Erythroblast (primary cell): Measurements from ENCODE around the gene GATC.
A peak's percentile ranks its signal among the peaks of the same experiment; 100 is the strongest.

Source experiments
- DNase-seq, 2 experiments: peaks; one replicate each; lab custom pipeline; 2025; lab: John Stamatoyannopoulos, UW
- GATA1 ChIP-seq: IDR thresholded peaks from 2 replicates; pipeline ENCODE4 v1.6.1; 2011; ENCODE audit warnings: low read depth, mild to moderate bottlenecking, control low read depth, low read length, moderate library complexity
- POLR2A ChIP-seq: IDR thresholded peaks from 2 replicates; pipeline ENCODE4 v1.6.1; 2011; ENCODE audit warnings: mild to moderate bottlenecking, low read length

Gene GATC

DNA sequence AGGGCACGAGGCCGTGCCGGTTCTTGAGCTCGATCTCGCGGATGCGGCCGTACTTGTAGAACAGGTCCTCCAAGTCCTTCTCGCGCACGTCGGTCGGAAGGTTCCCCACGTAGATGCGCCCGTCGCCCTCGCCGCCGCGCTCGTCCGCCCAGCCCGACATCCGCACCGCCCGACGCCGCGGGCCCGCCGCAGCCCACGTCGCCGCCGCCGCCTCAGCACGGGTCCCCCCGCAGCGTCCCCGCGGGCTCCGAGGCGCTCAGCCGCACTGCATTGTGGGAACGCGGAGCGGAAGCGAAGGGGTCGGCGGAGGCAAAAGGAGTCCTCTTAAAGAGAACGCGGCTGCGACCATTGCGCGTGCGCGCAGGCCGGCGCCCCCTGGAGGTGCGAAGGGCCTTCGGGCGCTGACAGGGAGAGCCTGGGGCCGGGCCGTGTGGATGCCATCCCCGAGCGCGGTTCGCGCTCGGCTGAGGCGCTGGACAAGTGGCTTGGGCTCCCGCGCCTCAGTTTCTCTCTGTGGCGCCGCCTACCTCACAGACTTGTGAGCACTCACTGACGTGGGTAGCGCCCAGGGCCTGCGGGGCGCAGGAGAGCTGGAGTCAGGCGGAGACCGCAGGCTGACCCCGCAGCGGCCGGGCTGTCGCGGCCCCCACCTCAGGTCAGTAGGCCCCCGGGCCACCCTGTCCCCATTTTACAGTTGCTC, 23.4 kb downstream of the GATC start, which contains the start of gene SRSF9:
Gene SRSF9, minus strand, starts transcription at position 299 of the 700 bp plus-strand sequence. Its CDS starts 139 bp downstream, at position 160.
- peak; percentile 98 to 99 for DNase-seq
- peak; percentile 88 for TF ChIP-seq POLR2A
- no peak for TF ChIP-seq GATA1

DNA sequence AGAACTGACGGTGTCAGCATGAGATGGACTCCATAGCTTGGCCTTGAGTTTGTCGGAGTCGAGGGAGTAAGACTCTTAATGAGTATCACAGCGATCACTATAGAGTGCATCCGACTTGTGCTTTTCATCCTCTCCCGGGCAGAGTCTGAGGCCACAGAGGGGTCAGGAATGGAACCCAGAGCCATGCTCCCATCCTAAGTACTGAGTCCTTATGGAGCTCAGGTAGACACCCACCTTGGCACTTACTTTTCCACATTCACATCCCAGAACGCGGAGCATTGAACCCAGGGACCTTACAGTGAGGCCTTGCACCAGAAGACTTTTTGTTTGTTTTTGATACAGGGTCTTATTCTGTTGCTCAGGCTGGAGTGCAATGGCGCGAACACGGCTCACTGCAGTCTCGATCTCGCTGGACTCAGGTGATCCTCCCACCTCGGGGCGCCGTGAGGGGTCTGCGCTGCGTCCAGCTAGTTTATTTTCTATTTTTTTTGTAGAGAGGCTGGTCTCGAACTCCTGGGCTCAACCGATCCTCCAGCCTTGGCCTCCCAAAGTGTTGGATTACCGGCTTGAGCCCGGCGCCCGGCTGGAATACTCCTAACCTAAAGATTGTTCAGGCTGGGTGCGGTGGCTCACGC, 24.0 kb downstream of the GATC start:
- DNase-seq: no peak
- TF ChIP-seq GATA1: no peak
- TF ChIP-seq POLR2A: no peak

DNA sequence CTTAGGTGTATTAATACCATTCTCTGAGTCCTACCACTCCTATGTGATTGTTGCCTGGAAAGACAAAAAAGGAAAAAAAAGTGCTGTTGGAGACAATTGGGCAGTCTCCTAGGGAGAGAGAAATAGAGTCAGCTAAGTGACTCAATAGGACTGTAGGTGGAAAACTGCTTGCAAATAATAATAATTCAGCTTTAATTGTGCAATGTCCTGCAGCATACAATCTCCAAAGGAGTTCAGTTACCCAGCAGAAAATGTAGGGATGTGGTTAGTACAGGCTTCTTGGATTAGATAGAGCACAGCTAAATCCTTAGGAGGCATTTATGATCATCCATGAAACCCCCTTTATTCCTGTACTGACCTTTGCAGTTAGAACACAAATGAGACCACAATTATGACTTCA, 26.3 kb downstream of the GATC start:
- TF ChIP-seq POLR2A: no peak
- TF ChIP-seq GATA1: no peak
- DNase-seq: no peak

DNA sequence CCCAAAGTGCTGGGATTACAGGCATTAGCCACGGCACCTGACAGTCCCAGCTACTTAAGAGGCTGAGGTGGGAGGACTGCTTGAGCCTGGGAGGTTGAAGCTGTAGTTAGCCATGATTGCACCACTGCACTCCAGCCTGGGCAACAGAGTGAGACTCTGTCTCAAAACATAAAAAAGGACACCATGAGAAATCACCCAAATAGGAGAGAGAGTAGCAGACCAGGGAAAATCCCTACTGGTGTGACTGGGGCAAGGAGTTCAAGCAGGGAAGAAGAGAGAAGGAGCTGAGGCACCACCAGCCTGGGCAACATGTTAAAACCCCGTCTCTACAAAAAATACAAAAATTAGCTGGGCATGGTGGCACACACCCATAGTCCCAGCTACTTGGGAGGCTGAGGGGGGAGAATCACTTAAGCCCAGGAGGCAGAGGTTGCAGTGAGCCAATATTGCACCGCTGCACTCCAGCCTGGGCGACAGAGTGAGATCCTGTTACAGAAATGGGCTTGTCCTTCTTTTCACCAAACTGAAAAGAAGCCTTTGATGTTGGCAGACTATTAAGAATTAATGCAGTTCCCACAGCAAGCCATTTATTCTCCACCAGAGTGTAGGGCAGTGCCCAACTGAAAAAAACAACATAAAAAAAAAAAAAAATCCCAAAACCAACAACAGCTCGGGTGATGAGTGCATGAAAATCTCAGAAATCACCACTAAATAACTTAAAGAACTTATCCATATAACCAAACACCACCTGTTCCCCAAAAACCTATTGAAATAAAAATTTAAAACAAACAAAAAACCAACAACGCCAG, 27.8 kb downstream of the GATC start:
- DNase-seq: no peak
- TF ChIP-seq POLR2A (no peak), GATA1 (no peak)

DNA sequence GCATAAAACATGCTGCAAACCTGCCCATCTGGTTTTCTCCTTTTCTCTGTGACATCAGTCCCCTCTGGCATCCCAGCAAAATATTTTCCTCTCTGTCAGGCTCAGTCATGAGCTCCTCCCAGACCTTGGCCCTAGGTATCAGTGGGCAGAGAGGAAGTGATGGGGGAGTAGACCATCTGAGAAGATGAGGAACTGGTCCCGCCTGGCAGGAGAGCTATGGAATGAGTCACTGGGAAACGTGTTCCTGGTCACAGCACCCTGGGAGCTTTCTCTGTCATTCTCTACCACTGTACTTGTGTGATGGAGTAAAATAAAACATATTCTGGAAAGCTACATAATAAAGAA, 28.3 kb downstream of the GATC start:
- no peak for DNase-seq
- TF ChIP-seq GATA1 (no peak), POLR2A (no peak)

DNA sequence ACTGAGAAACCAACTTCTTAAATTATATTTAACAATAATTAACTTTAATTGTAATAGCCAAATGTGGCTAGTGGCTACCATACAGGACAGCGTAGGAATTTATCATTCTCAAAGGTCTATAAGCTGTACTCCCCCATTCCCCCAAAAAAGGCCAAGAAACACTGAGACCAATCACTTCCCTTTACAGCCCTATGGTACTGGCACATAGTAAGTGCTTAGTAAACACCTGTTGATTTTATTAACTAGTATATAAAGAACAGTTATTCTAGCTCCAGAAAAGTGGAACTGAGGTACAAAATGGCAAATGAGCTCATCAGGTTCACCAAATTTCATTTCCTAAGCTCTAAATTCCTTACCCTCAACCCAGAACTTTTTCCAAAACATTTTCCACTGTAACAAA, 29.4 kb downstream of the GATC start:
- no peak for DNase-seq
- TF ChIP-seq POLR2A (no peak), GATA1 (no peak)

DNA sequence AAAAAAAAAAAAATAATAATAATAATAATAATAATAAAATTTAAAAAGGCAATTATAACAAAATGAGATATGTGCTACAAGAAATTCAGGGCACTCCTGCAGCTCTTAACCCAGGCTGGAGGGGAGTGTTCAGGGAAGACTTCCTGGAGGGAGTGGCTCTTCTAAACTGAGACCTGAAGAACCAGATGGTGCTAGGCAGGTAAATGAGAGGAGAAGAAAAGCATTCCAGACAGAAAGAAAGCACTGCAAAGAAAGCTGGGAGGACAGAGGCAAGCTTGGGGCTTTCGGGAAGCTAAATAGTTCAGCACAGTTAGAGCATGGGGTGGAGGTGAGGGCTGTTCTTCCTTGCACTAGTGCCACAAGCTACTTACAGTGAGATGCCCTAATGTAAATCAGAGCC, 33.2 kb downstream of the GATC start:
- DNase-seq: no peak
- no peak for TF ChIP-seq GATA1
- no peak for TF ChIP-seq POLR2A

DNA sequence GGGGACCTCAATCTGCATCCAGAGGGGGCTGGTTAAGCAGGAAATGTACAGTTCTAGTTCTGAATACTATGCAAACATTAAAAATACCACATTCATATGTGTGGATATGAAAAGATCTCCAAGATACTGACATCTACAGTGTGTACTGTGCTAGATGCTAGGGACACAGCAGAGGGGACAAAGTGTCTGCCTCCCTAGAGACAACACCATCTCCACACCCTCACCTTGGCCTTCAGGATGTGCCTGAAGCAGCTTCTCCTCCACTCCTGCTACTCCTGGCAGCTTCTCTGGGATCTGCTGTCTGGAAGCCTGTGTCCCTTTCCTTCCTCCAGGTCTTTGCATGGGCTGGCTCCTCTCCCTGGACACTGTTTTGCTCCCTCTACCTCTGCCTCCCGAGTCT, 34.0 kb downstream of the GATC start:
- DNase-seq: no peak
- no peak for TF ChIP-seq GATA1
- TF ChIP-seq POLR2A: no peak

DNA sequence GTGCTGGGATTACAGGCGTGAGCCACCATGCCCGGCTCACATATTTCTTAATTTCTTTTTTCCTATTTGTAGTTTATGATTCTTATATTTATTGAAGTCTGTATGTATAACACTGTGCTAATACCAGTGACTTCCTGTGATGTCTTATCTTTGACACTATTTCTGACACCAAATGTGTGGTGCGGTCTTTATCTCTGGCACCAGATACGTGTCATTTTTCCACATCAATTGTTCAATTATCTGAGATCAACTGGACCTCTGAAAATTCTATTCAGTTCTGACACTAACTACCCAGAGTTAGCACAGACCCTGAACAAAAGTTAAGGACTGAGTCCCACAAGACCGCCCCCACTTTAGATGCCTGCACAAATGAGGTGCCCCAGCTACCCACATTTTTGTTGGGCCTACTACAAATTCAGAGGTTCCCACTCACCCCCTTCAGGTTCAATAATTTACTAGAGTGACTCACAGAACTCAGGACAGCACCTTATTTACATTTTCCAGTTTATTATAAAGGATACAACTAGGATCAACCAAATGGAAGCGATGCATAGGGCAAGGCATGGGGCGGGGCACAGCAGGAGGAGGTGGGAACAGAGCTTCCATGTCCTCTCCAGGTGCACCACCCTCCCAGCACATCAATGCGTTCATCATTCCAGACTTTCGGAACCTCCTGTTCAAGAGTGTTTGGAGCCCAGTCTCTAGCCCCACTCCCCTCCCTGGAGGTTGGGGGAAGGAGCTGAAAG, 35.0 kb downstream of the GATC start:
- peak; percentile 35 to 74 for DNase-seq
- TF ChIP-seq GATA1: no peak
- TF ChIP-seq POLR2A: no peak

DNA sequence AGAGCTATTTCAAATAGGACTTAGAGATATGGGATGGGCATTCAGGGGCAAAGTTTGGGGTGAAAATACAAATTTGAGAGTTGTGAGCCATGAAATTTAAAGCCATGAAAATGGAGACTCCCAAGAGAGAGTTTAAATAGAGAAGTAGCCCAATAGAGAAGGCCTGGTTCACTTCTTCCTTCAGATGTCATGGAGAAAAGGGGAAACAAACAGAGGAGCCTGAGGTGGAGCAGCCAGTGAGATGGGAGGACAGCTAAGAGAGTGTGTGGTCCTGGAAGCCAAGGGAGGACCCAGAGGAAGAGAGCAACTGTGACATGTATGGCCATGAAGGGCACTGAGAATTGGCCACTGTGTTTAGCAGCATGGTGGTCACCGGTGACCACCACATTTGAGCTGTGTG, 37.4 kb downstream of the GATC start:
- TF ChIP-seq GATA1: no peak
- TF ChIP-seq POLR2A: no peak
- no peak for DNase-seq

DNA sequence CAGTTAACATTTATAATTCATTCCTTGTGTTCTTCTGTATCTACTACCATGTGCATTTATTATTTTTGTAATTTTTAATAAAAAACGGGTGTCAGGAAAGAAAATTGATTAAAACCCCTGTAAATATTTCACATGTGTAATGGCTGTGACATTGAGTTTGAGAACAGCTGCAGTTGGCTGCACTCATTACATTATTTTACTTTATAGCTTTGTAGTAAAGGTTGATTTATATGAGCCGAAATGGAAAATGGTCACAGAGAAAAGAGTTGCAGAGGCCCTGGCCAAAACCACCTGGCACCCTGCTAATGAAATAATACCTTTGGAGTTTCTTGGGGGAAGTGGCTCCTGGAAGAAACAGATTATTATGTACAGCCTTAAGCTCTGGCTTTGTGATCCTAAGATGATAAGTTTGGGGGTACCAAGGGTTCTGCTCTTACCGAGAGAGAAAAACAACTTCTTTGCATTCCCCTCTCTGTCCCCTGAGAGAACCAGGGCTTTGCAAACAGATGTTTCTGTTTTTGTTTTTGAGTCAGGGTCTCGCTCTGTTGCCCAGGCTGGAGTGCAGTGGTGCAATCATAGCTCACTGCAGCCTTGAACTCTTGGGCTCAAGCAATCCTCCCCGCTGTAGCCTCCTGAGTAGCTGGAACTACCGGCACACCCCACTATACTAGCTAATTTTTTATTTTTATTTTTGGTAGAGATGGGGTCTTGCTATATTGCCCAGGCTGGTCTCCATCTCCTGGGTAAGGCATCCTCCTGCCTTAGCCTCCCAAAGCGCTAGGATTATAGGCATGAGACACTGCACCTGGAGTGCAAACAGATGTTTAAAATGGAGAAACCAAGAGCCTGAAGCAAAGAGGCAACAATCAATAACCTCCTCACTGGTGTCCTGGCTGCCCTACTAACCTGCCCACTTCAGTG, 40.0 kb downstream of the GATC start:
- TF ChIP-seq POLR2A (no peak), GATA1 (no peak)
- DNase-seq: no peak

DNA sequence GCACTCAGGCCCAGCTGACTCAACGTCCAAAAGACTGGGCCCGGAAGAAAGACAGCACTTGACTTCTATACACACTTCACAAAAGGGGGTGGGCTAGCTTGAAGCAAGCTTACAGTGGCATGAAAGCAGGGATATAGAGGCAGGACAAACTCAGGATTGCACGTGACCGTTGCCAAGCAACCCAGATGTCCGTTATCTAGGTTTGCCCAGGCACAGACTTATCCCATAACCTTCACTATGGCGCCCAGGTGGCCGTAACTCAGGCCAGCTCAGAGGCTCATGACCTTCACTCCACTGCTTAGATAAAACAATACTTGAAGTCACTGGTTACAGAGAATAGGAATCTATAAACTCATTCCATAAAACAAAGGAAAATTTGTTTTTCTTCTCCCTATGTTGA, 41.3 kb downstream of the GATC start:
- DNase-seq: peak; percentile 71 to 90

DNA sequence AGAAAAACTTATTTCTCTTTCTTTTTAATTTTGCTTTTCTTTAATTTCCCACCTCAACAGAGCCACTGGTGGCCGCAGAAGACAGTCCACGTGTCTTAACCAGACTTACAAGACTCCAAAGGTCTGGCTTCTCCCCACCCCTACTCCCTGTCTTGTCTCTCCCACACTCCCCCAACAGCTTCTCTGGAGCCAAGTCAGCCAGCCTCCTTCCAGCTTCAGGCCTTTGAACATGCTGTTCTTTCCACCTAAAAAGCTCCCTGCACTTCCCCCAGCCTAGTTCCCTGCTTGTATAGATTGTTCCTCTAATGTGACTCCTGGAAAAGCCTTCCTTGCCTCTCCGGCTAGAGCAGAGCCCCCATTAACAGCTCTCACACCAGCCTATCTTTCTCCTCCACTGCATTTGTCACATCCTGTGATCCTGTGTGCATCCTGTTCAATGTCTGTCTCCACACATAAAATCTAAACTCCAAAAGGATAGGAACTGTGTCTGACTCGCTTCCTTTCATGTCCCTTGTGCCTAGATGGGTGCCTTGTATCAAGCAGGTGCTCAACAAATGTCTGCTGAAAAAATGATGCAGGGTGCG, 41.9 kb downstream of the GATC start:
- TF ChIP-seq GATA1: no peak
- TF ChIP-seq POLR2A: no peak
- peak in 1 of 2 experiments; percentile 22 for DNase-seq
